B cell (primary cell): ENCODE measurements around the gene PLEKHA7. TPM values are rescaled to one million over a fixed set of nuclear protein-coding genes. Genes with fewer than 3 reads are reported as not detected.

Experiments used
- ATAC-seq: fragments of 200-7000 bp; cut with Tn5 transposase; one replicate; pipeline ENCODE4 v1.10.0; 2021; ENCODE audit warnings: low read depth, mild to moderate bottlenecking, moderate number of reproducible peaks, moderate library complexity
- CTCF ChIA-PET: fragments of 350-600 bp; sonication (Branson Sonifier 250); formaldehyde crosslinking; loops from one replicate; lab custom pipeline; 2021; ENCODE audit warnings: antibody characterized with exemption, inconsistent platforms; lab: Charles Lee
- POLR2A ChIA-PET: fragments of 350-600 bp; sonication (Branson Sonifier 250); formaldehyde crosslinking; loops from one replicate; lab custom pipeline; 2021; ENCODE audit warnings: antibody characterized with exemption; lab: Charles Lee
- DNase-seq: peaks from one replicate; pipeline ENCODE4 v3.0.0; 2013
- H2AFZ ChIP-seq: 2 replicates; pipeline ENCODE4 v1.6.1; 2012; ENCODE audit warnings: mild to moderate bottlenecking, low read depth, low read length; ENCODE audit not compliant: insufficient read depth, poor library complexity, severe bottlenecking
- H3K27ac ChIP-seq, 2 donors: 1 replicate in 1 of 2; 2 replicates in 1 of 2; pipeline ENCODE4 v1.5.1; 2012 to 2013; ENCODE audit warnings: low read length in 2 of 2, mild to moderate bottlenecking in 2 of 2, moderate library complexity in 1 of 2
- H3K27me3 ChIP-seq, 4 experiments: fragments of 200-600 bp in 1 of 4; sonication (generic) in 1 of 4; replicated peaks in 1 of 4; 1 replicate in 2 of 4; 2 replicates in 2 of 4; pipeline versions ENCODE4 v1.6.1 to v1.7.0; 2013 to 2016; ENCODE audit warnings: low read length in 3 of 4, mild to moderate bottlenecking in 2 of 4, mixed read lengths in 1 of 4, moderate library complexity in 1 of 4; ENCODE audit not compliant: insufficient read depth in 4 of 4, control insufficient read depth in 3 of 4; ENCODE audit errors: control extremely low read depth in 1 of 4
- H3K36me3 ChIP-seq, 2 experiments: replicated peaks in 1 of 2; 1 replicate in 1 of 2; 2 replicates in 1 of 2; pipeline versions ENCODE4 v1.6.1 to v1.7.1; 2013; ENCODE audit warnings: low read length in 1 of 2; ENCODE audit not compliant: insufficient read depth in 2 of 2, control insufficient read depth in 1 of 2; ENCODE audit errors: control extremely low read depth in 1 of 2, extremely low read depth in 1 of 2
- H3K4me1 ChIP-seq, 2 donors: fragments of 200-600 bp in 1 of 2; sonication (generic) in 1 of 2; 1 replicate in 1 of 2; 2 replicates in 1 of 2; pipeline versions ENCODE4 v1.5.1 to v1.6.1; 2013 to 2017; ENCODE audit warnings: low read length in 2 of 2; ENCODE audit not compliant: control insufficient read depth in 2 of 2, insufficient read depth in 2 of 2
- H3K4me2 ChIP-seq: replicated peaks from 2 replicates; pipeline ENCODE3; 2012; ENCODE audit warnings: mild to moderate bottlenecking, low read depth, low read length; ENCODE audit not compliant: poor library complexity, severe bottlenecking
- H3K4me3 ChIP-seq, 5 experiments: fragments of 200-600 bp in 1 of 5; sonication (generic) in 1 of 5; 1 replicate in 3 of 5; 2 replicates in 2 of 5; pipeline versions ENCODE4 v1.5.1 to v1.7.0; 2011 to 2016; ENCODE audit warnings: low read length in 4 of 5, mild to moderate bottlenecking in 4 of 5, low read depth in 2 of 5, control low read depth in 1 of 5, moderate library complexity in 1 of 5; ENCODE audit not compliant: insufficient read depth in 1 of 5; ENCODE audit errors: control extremely low read depth in 1 of 5, extremely low read depth in 1 of 5
- H3K79me2 ChIP-seq: fragments of 200-600 bp; sonication (generic); one replicate; pipeline ENCODE4 v1.6.0; 2016; ENCODE audit warnings: low read length; ENCODE audit not compliant: control insufficient read depth, insufficient read depth
- H3K9ac ChIP-seq: fragments of 200-600 bp; sonication (generic); 2 replicates; pipeline ENCODE4 v1.6.1; 2017; ENCODE audit warnings: mild to moderate bottlenecking, low read length, moderate library complexity
- H3K9me3 ChIP-seq, 3 donors: one replicate each; pipeline versions ENCODE4 v1.6.1 to v1.7.1; 2013; ENCODE audit warnings: low read length in 2 of 3; ENCODE audit not compliant: control insufficient read depth in 2 of 3, insufficient read depth in 1 of 3; ENCODE audit errors: control extremely low read depth in 1 of 3
- H4K20me1 ChIP-seq: 2 replicates; pipeline ENCODE4 v1.6.0; 2012; ENCODE audit warnings: mild to moderate bottlenecking, low read length; ENCODE audit not compliant: insufficient read depth, control insufficient read depth, poor library complexity, severe bottlenecking
- H3K27ac Mint-ChIP-seq: one replicate; pipeline ENCODE4 v1.8.0; 2021; ENCODE audit warnings: mixed read lengths
- H3K27me3 Mint-ChIP-seq: one replicate; pipeline ENCODE4 v1.8.0; 2021; ENCODE audit warnings: mixed read lengths
- H3K4me1 Mint-ChIP-seq: one replicate; pipeline ENCODE4 v1.8.0; 2021; ENCODE audit warnings: mixed read lengths
- H3K4me3 Mint-ChIP-seq: one replicate; pipeline ENCODE4 v1.8.0; 2021; ENCODE audit warnings: mixed read lengths
- H3K9me3 Mint-ChIP-seq: one replicate; pipeline ENCODE4 v1.8.0; 2022; ENCODE audit warnings: mixed read lengths; ENCODE audit not compliant: insufficient read depth
- EZH2 ChIP-seq: IDR thresholded peaks from 2 replicates; pipeline ENCODE4 v1.6.1; 2012; ENCODE audit warnings: borderline replicate concordance, low read depth, mild to moderate bottlenecking, moderate library complexity, low read length; ENCODE audit not compliant: insufficient read depth, poor library complexity, severe bottlenecking
- WGBS: methylation state at CpG from one replicate; pipeline ENCODE4 v1.1.5; 2013; ENCODE audit warnings: missing lambda C conversion rate; ENCODE audit not compliant: insufficient coverage; 5-methylcytosine and 5-hydroxymethylcytosine counted together
- intact Hi-C: fragments of 100-400 bp; cut with micrococcal nuclease; formaldehyde crosslinking; loops from one replicate; pipeline ENCODE4 v1.10.0; 2022
- polyA plus RNA-seq: library from polyadenylated mRNA; depleted of rRNA; stranded (reverse); fragments of >200 nt; gene quantifications from 2 replicates; pipeline ENCODE4 v1.2.3, GENCODE V29; 2012
- total RNA-seq, 2 donors: library from RNA; stranded (reverse); fragments of 120-200 nt in 1 of 2; gene quantifications; 1 replicate in 1 of 2; 2 replicates in 1 of 2; pipeline versions ENCODE4 v1.2.3 to v1.2.4, GENCODE V29; 2013 to 2022
- TF ChIP-seq, protein P1 (sequence below): fragments of 200-600 bp; IDR thresholded peaks from one replicate; pipeline ENCODE4 v1.8.0; 2022; ENCODE audit warnings: antibody characterized with exemption, mild to moderate bottlenecking

PLEKHA7 gene
- total and polyA plus RNA-seq, 2 donors (not counting 1 experiment from before 2014, with no cell fraction given) = 1.7 to 8.2 TPM

GRCh38 chr11:16863389-16863788, 150.8 kb downstream of the PLEKHA7 start:
- DNase-seq = no peak

GRCh38 chr11:16862726-16863125, 151.5 kb downstream of the PLEKHA7 start:
- Histone ChIP-seq H3K27ac (no peak overlapping the region), H2AFZ (no peak overlapping the region), H3K79me2 (no peaks in the 10 kb centered on the region), H3K9ac (no peak overlapping the region), H3K4me1 (no peaks in the 10 kb centered on the region), H3K9me3 (no peaks in the 10 kb centered on the region), H3K4me3 (no peak overlapping the region), H3K36me3 (no peaks in the 10 kb centered on the region), H3K4me2 (no peak overlapping the region), H4K20me1 (no peaks in the 10 kb centered on the region), H3K27me3 (peaks cover 0 to 2% (median 0%) of the 10 kb centered on the region in 4 experiments)
- H3K4me1 Mint-ChIP-seq = no peaks in the 10 kb centered on the region
- no peak overlapping the region for H3K27ac Mint-ChIP-seq
- peaks cover 2% of the 10 kb centered on the region for H3K9me3 Mint-ChIP-seq
- TF ChIP-seq, protein P1, sequence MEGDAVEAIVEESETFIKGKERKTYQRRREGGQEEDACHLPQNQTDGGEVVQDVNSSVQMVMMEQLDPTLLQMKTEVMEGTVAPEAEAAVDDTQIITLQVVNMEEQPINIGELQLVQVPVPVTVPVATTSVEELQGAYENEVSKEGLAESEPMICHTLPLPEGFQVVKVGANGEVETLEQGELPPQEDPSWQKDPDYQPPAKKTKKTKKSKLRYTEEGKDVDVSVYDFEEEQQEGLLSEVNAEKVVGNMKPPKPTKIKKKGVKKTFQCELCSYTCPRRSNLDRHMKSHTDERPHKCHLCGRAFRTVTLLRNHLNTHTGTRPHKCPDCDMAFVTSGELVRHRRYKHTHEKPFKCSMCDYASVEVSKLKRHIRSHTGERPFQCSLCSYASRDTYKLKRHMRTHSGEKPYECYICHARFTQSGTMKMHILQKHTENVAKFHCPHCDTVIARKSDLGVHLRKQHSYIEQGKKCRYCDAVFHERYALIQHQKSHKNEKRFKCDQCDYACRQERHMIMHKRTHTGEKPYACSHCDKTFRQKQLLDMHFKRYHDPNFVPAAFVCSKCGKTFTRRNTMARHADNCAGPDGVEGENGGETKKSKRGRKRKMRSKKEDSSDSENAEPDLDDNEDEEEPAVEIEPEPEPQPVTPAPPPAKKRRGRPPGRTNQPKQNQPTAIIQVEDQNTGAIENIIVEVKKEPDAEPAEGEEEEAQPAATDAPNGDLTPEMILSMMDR = no peak
- TF ChIP-seq EZH2 = no peak
- ATAC-seq = no peak
- WGBS = 95% methylated on average over 3 of the region's 3 CpGs
- H3K27me3 Mint-ChIP-seq = peaks cover 3% of the 10 kb centered on the region
- intact Hi-C loops = no loop called here
- no peak overlapping the region for H3K4me3 Mint-ChIP-seq
- ChIA-PET POLR2A (no interaction called here), CTCF (no interaction called here)
- no peak for DNase-seq

More at GRCh38 chr11:16863389-16863788, 150.8 kb downstream of the PLEKHA7 start:
- ChIA-PET POLR2A (no interaction called here), CTCF (no interaction called here)
- Histone ChIP-seq H3K36me3 (no peaks in the 10 kb centered on the region), H3K4me3 (no peak overlapping the region), H3K9ac (no peak overlapping the region), H4K20me1 (no peaks in the 10 kb centered on the region), H2AFZ (no peak overlapping the region), H3K27ac (no peak overlapping the region), H3K4me2 (no peak overlapping the region), H3K9me3 (no peaks in the 10 kb centered on the region), H3K79me2 (no peaks in the 10 kb centered on the region), H3K27me3 (peaks cover 0 to 2% (median 0%) of the 10 kb centered on the region in 4 experiments), H3K4me1 (no peaks in the 10 kb centered on the region)
- Mint-ChIP-seq H3K9me3 (peaks cover 2% of the 10 kb centered on the region), H3K4me1 (no peaks in the 10 kb centered on the region), H3K4me3 (no peak overlapping the region), H3K27me3 (peaks cover 3% of the 10 kb centered on the region), H3K27ac (no peak overlapping the region)
- intact Hi-C loops = no loop called here
- no peak for ATAC-seq
- TF ChIP-seq, protein P1 = no peak
- no peak for TF ChIP-seq EZH2
- 95% methylated on average over 9 of the region's 10 CpGs for WGBS
